AG20443 (cell line): Measurements from ENCODE around the gene ZNF205.
"Not testable (repeated sequence)": the region's sequence is repeated elsewhere in the genome, so short reads cannot be mapped to it uniquely, and the experiment has no call there.

Source experiments
- DNase-seq: peaks from one replicate; pipeline ENCODE4 v3.0.0; 2012; ENCODE audit warnings: low spot score, mixed read lengths

ZNF205 gene

GRCh38 chr16:3131755-3132377, 19.5 kb downstream of the ZNF205 start:
- DNase-seq, result peak; percentile 30

- no peak for DNase-seq
Measured at GRCh38 chr16:3133844-3134243, 21.5 kb downstream of the ZNF205 start.

- peak; percentile 93 for DNase-seq
Measured at GRCh38 chr16:3134338-3135125, 22.1 kb downstream of the ZNF205 start, which contains the start of gene ZNF213. TSS of gene ZNF213 (plus strand) at chr16:3135029. CDS start at chr16:3137281, 2,252 bp downstream.

GRCh38 chr16:3135126-3135715, 22.8 kb downstream of the ZNF205 start:
- no peak for DNase-seq

GRCh38 chr16:3137267-3137666, 24.9 kb downstream of the ZNF205 start:
- DNase-seq, result no peak

- DNase-seq, result no peak
Measured at GRCh38 chr16:3138342-3138741, 26.0 kb downstream of the ZNF205 start.

- no peak for DNase-seq
Measured at GRCh38 chr16:3138823-3139426, 26.5 kb downstream of the ZNF205 start.

GRCh38 chr16:3139561-3139960, 27.2 kb downstream of the ZNF205 start:
- not testable (repeated sequence) for DNase-seq

GRCh38 chr16:3140603-3141427, 28.4 kb downstream of the ZNF205 start:
- DNase-seq, result no peak

GRCh38 chr16:3141781-3142311, 29.5 kb downstream of the ZNF205 start:
- no peak for DNase-seq

- DNase-seq, result no peak
Measured at GRCh38 chr16:3142327-3142726, 29.9 kb downstream of the ZNF205 start.

- DNase-seq, result no peak
Measured at GRCh38 chr16:3142770-3143169, 30.4 kb downstream of the ZNF205 start.

- DNase-seq, result no peak
Measured at GRCh38 chr16:3143189-3143588, 30.8 kb downstream of the ZNF205 start.

GRCh38 chr16:3143598-3144320, 31.4 kb downstream of the ZNF205 start:
- no peak for DNase-seq

GRCh38 chr16:3144321-3144983, 32.1 kb downstream of the ZNF205 start:
- DNase-seq, result no peak

- no peak for DNase-seq
Measured at GRCh38 chr16:3145151-3145550, 32.8 kb downstream of the ZNF205 start.

- no peak for DNase-seq
Measured at GRCh38 chr16:3145660-3146059, 33.3 kb downstream of the ZNF205 start.

GRCh38 chr16:3147046-3147756, 34.8 kb downstream of the ZNF205 start:
- no peak for DNase-seq

GRCh38 chr16:3147757-3148104, 35.3 kb downstream of the ZNF205 start:
- no peak for DNase-seq
